NOMO-1 (cell line): ENCODE measurements around the gene CDH3.

ENCODE experiments used
- DNase-seq, 2 experiments: peaks; one replicate each; lab custom pipeline; 2025; ENCODE audit not compliant: unreplicated experiment in 2 of 2; lab: John Stamatoyannopoulos, UW

The CDH3 gene

DNA sequence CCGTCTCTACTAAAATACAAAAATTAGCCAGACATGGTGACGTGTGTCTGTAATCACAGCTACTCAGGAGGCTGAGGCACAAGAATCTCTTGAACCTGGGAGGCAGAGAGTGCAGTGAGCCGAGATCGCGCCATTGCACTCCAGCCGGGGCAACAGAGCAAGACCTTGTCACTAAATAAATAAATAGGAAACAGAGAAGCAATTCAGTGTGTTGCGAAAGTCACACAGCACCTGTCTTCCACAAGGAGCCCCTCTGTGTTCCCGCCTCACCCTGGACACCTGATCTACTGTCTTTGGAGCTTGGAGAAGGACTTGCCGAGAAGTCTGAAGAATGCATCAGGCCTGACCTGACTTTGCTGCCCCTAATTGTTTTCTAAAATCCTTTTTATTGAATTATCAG lies 88.5 kb downstream of the CDH3 start:
- DNase-seq, result no peak

DNA sequence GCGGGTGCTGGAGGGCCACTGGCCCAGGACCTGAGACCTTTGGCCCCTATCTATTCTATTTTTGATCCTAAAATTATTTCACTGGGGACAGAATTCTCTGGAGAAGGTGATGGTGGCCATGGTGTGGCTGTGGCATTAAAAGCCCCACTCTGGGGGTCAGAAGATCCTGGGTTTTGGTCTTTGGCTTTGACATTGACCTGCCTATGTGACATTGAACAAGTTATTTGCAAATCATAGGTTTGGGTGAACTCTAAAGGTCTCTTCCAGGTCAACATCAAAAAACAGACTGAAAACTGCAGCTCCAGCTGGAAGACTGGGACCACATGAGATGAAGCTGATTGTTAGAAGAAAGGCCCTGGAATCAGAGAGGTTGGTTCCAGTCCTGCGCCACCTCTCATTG lies 89.7 kb downstream of the CDH3 start:
- DNase-seq, result no peak

DNA sequence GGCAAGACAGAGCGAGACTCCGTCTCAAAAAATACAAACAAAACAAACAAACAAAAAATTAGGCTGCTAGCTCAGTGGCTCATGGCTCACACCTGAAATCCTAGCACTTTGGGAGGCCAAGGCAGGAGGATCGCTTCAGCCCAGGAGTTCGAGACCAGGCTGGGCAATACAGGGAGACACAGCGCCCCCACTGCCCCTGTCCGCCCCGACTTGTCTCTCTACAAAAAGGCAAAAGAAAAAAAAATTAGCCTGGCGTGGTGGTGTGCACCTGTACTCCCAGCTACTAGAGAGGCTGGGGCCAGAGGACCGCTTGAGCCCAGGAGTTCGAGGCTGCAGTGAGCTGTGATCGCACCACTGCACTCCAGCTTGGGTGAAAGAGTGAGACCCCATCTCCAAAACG lies 91.5 kb downstream of the CDH3 start:
- no peak for DNase-seq

- no peak for DNase-seq
Observed at GRCh38 chr16:68737046-68737729, 92.1 kb downstream of the CDH3 start, which contains the start of gene CDH1. TSS of gene CDH1 (plus strand) at chr16:68737292. CDS start at chr16:68737416, 124 bp downstream.

DNA sequence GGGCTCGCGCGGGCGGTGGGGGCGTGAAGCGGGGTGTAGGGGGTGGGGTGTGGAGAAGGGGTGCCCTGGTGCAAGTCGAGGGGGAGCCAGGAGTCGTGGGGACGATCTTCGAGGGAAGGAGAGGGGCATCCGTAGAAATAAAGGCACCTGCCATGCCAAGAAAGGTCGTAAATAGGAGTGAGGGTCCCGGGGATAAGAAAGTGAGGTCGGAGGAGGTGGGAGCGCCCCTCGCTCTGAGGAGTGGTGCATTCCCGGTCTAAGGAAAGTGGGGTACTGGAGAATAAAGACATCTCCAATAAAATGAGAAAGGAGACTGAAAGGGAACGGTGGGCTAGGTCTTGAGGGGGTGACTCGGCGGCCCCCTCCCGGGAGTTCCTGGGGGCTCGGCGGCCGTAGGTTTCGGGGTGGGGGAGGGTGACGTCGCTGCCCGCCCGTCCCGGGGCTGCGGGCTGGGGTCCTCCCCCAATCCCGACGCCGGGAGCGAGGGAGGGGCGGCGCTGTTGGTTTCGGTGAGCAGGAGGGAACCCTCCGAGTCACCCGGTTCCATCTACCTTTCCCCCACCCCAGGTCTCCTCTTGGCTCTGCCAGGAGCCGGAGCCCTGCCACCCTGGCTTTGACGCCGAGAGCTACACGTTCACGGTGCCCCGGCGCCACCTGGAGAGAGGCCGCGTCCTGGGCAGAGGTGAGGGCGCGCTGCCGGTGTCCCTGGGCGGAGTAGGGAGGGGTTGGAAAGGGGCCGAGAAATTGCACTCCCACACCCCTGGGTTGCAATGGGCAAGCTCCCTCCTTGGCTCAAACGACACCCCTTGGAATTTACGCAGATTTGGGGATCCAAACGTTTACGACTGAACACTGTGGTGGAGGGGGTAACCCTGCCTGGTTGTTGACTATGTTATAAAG lies 92.9 kb downstream of the CDH3 start:
- DNase-seq, result no peak

DNA sequence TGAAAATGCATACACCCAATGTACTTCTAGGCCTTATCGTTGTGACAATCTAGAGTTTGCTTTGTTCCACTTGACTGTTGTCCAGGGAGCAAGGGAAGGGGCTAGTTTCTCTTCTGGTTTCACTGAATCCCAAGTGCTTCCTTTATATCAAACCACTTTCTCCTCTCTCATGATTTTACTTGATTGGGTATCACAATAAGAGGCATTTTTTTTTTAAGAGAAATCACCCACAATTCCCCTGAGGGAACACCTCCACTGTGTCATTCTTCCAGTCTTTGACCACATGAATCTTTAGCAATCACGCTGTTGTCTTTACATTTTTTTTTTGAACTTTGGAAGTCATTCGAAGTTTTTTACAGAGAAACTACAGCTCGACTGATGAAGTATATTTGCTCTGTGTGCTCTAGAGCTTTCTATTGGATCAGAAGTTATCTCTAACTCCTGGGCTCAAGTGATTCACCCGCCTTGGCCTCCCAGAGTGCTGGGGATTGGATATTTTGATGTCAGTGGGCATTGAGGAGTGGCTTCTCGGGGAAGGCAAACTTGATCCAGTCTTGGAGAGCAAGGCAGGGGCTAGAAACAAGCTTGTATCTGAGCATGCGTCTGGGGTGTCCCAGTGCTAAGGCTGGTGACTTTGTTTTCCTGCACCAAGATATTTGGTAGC lies 95.0 kb downstream of the CDH3 start:
- DNase-seq, result peak; percentile 2 to 40

DNA sequence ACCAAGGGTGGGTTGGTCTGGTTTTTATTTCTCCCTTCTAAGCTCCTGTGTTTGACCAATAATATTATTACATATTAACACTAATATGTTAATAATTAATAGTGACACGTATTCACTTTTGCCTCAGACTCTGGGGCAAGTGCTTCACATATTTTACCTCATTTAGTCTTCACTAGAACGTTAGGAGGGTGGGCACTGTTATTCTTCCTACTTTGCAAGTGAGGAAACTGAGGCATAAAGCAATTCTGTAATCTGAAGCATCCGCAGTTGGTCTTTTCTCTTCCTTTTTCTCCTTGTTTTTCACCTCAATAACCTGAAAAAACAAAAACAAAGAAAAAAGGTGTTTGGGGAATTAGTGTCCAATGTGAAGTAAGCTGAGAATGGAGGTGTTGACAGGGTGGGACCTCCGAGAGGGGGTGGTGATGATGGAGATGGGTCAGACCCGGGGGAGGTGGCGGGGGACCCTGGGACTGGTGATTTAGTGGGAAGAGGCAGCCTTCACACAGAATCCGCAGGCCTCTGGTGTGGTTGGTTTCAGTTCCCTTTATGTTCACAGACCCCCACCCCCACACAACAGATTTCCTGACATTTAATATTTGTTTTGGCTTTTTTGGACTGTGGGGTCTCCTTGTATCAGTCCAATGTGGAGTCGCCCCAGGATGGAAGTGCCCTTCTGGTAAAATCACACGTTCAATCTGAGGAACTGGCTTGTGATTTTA lies 95.7 kb downstream of the CDH3 start:
- DNase-seq, result peak; percentile 13 to 56

DNA sequence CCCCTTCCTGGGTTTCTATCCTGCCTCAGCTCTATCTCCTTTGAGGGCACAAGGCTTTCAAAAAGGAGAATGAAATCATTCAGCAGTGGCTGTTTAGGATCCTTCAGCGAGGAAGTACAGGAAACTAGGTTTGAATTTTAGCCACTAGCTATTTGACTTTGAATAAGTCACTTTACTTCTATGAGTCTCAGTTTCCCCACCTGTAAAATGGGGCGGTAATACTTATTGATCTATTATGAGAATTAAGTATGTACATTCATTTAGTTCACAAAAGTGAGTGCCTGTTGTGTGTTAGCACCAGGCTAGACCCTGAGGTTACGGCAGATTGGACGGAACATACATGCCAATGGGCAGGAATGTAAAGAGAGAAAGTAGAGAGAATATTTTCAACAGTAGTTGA lies 98.6 kb downstream of the CDH3 start:
- no peak for DNase-seq

DNA sequence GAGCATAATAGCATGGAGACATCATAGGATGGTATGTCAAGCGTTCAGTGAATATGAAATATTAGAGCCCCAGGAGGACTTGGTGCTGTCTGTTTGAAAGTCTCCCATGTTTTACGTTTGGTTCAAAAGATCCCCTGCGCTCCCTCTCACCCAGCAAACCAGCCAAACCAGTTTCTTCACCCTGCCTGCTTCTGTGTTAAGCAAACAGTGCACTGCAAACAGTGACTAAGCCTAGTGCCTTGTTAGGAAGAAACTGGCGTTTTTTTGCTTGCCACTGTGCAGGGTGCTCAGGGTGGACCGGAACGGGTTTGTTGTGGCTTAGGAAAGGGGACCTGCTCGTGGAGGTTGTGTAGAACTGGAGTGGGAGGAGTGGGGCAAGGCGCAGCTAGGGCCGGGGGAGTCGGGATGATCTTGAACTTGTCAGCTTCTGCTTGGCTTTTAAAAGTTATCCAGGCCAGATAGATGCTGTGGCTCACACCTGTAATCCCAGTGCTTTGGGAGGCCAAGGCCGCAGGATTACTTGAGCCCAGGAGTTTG lies 99.7 kb downstream of the CDH3 start:
- DNase-seq, result no peak

- DNase-seq, result no peak
Observed at GRCh38 chr16:68746951-68747350, 101.8 kb downstream of the CDH3 start.

DNA sequence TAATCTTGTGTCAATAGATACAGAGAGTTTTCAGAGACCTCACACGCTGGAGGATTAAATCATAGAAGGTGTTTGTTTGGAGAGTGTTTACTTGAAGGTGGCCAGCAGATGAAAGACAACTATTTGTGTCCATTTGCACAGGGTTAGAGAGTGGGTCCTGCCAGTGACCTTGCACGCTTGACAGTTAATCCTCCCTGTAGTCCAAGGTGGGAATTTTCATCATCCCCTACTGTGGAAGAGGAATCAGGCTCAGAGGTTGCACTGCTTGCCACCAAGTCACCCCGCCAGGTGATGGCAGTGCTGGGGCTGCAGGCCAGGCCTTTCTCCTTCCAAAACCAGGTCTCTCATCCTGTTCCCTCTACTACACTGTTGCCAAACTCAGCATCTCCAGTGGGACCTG lies 104.3 kb downstream of the CDH3 start:
- no peak for DNase-seq
